D721Med (cell line): ENCODE data around the gene NARF.
"Not testable (repeated sequence)": the region's sequence is repeated elsewhere in the genome, so short reads cannot be mapped to it uniquely, and the experiment has no call there.

Experiments
- DNase-seq: peaks from one replicate; pipeline ENCODE4 v3.0.0; 2011; ENCODE audit warnings: low spot score; ENCODE audit not compliant: insufficient read length
- FAIRE-seq: peaks from 2 replicates; lab custom pipeline; 2011; peaks lifted over from hg19 to GRCh38; lab: Jason Lieb, UNC
- TF ChIP-seq, protein P1 (sequence below): IDR thresholded peaks from 2 replicates; pipeline ENCODE4 v1.5.1; 2012; ENCODE audit warnings: mild to moderate bottlenecking, control low read depth; ENCODE audit not compliant: insufficient read depth; ENCODE audit errors: missing control alignments

NARF gene

GRCh38 chr17:82503094-82503727 lies 44.7 kb downstream of the NARF start:
- FAIRE-seq = no peak
- TF ChIP-seq, protein P1, sequence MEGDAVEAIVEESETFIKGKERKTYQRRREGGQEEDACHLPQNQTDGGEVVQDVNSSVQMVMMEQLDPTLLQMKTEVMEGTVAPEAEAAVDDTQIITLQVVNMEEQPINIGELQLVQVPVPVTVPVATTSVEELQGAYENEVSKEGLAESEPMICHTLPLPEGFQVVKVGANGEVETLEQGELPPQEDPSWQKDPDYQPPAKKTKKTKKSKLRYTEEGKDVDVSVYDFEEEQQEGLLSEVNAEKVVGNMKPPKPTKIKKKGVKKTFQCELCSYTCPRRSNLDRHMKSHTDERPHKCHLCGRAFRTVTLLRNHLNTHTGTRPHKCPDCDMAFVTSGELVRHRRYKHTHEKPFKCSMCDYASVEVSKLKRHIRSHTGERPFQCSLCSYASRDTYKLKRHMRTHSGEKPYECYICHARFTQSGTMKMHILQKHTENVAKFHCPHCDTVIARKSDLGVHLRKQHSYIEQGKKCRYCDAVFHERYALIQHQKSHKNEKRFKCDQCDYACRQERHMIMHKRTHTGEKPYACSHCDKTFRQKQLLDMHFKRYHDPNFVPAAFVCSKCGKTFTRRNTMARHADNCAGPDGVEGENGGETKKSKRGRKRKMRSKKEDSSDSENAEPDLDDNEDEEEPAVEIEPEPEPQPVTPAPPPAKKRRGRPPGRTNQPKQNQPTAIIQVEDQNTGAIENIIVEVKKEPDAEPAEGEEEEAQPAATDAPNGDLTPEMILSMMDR = no peak

GRCh38 chr17:82503728-82504308 lies 45.3 kb downstream of the NARF start:
- DNase-seq = no peak
- TF ChIP-seq, protein P1 = no peak
- no peak for FAIRE-seq

More at GRCh38 chr17:82503094-82503727, 44.7 kb downstream of the NARF start:
- no peak for DNase-seq

DNA sequence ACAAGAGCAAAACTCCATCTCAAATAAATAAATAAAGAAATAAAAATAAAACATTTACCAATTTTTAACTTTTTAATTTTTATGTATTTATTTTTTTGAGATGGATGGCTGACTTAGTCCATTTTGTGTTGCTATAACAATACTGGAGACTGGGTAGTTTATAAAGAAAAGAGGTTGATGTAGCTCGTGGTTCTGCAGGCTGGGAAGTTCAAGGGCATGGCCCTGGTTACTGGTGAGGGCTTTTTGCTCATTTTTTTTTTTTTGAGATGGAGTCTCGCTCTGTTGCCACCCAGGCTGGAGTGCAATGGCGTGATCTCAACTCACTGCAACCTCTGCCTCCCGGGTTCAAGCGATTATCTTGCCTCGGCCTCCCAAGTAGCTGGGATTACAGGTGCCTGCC lies 46.8 kb downstream of the NARF start:
- TF ChIP-seq, protein P1 = no peak
- DNase-seq (no peak), FAIRE-seq (no peak)

DNA sequence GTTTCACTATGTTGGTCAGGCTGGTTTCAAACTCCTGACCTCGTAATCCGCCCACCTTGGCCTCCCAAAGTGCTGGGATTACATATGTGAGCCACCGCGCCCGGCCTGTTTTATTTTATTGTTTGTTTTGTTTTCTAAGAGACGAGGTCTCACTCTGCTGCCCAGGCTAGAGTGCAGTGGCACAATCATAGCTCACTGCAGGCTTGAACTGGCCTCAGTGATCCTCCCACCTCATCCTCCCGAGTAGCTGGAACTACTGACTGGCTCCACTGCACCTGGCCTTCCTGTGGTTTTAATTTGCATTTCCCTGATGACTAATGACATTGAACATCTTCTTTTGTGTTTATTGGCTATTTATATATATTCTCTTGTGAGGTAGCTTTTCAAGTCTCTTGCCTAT lies 47.9 kb downstream of the NARF start:
- not testable (repeated sequence) for FAIRE-seq, DNase-seq

- TF ChIP-seq, protein P1 = no peak
- FAIRE-seq (no peak), DNase-seq (no peak)
These were observed 49.2 kb downstream of the NARF start for GRCh38 chr17:82507631-82508175.

- DNase-seq, FAIRE-seq: not testable (repeated sequence)
These were observed 53.1 kb downstream of the NARF start for GRCh38 chr17:82511642-82512041.

- not testable (repeated sequence) for DNase-seq, FAIRE-seq
These were observed 55.3 kb downstream of the NARF start for GRCh38 chr17:82513864-82514263.

- TF ChIP-seq, protein P1 = no peak
- no peak for FAIRE-seq
- DNase-seq = no peak
These were observed 58.8 kb downstream of the NARF start for GRCh38 chr17:82517230-82517865.
